ENCODE results near the gene PIEZO2. TPM values are rescaled to one million over a fixed set of nuclear protein-coding genes. Genes with fewer than 3 reads are reported as not detected.

The PIEZO2 gene
- total RNA-seq, 4 donors from 2014 or later: 0.18 to 3.0 (median 0.21) TPM

DNA sequence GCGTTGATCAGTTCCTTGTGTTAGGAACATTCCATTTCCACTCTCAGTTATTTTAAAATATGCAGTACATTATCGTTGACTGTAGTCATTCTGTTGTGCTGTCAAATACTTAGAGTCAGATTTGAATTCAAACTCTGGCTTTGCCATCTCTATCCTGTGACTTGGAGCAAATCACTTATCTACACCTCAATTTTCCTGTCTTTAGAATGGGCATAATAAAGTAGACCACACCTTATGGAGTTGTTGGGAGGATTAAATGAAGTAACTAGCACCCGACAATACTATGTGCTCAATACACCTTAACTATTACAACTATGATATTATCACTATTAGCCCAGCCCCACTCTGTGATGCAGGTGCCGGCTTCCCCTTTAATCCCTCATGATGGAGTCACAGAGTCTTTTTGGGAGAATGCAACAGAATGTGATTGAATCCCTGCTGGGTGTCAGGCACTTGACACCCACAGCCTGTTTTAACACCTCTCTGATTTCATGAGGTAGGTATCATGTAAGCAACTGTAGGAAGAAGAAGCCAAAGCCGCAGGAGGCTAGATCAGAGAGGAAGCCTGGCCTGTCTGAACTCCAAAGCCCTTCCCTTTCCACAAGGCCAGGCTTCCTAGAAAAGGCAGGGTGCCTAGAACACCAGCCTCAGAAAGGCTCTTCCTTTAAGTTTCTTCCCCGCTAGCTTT lies 315.1 kb downstream of the PIEZO2 start:
- DNase-seq: no peak
- Histone ChIP-seq H3K9me3 (no peaks in the 10 kb centered on the region), H3K4me1 (no peaks in the 10 kb centered on the region), H3K27me3 (peaks cover 0 to 6% (median 4%) of the 10 kb centered on the region in 3 donors), H3K27ac (no peak overlapping the region), H3K4me3 (no peak overlapping the region), H3K36me3 (no peaks in the 10 kb centered on the region)
- ATAC-seq: no peak
- in situ Hi-C loops (cut with MboI; ENCODE audit: low sequenced_read_pairs in 4 of 4) (no loop called here), intact Hi-C loops (cut with DNase I; ENCODE audit: low total_unique reads) (no loop called here)
- no peak for TF ChIP-seq POLR2A (IDR thresholded peaks at IDR 0.05)

DNA sequence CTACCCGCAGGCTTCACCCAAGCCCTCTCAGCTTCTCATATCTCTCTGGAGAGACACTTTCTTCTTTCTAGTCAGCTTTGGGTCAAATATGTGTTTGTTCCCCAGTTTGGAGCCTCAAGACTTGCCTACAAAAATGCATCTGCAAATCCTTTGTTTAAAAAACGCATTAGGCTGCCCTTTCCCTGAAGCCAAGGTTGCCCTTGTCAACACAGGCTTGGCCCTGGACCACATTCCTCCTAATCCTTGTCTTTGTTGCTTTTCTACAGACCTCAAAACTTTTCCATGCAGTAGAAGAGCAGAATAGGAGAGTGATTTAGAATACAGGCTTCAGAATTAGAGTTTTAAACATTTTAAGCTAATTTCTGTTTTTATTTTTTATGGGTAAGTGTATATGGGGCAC lies 315.7 kb downstream of the PIEZO2 start:
- H3K27ac ChIP-seq: no peak overlapping the region
- H3K36me3 ChIP-seq: no peaks in the 10 kb centered on the region
- H3K4me3 ChIP-seq: no peak overlapping the region
- H3K4me1 ChIP-seq: no peaks in the 10 kb centered on the region
- in situ Hi-C loops (cut with MboI; ENCODE audit: low sequenced_read_pairs in 4 of 4): no loop called here
- ATAC-seq (no peak), DNase-seq (no peak)
- no peaks in the 10 kb centered on the region for H3K9me3 ChIP-seq
- intact Hi-C loops (cut with DNase I; ENCODE audit: low total_unique reads): no loop called here
- H3K27me3 ChIP-seq: peaks cover 0 to 6% (median 4%) of the 10 kb centered on the region in 3 donors
- TF ChIP-seq, protein P1, sequence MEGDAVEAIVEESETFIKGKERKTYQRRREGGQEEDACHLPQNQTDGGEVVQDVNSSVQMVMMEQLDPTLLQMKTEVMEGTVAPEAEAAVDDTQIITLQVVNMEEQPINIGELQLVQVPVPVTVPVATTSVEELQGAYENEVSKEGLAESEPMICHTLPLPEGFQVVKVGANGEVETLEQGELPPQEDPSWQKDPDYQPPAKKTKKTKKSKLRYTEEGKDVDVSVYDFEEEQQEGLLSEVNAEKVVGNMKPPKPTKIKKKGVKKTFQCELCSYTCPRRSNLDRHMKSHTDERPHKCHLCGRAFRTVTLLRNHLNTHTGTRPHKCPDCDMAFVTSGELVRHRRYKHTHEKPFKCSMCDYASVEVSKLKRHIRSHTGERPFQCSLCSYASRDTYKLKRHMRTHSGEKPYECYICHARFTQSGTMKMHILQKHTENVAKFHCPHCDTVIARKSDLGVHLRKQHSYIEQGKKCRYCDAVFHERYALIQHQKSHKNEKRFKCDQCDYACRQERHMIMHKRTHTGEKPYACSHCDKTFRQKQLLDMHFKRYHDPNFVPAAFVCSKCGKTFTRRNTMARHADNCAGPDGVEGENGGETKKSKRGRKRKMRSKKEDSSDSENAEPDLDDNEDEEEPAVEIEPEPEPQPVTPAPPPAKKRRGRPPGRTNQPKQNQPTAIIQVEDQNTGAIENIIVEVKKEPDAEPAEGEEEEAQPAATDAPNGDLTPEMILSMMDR (IDR thresholded peaks at IDR 0.05 in 4 of 5, conservative IDR thresholded peaks at IDR 0.05 in 1 of 5): no peak
- no peak for TF ChIP-seq POLR2A (IDR thresholded peaks at IDR 0.05)

DNA sequence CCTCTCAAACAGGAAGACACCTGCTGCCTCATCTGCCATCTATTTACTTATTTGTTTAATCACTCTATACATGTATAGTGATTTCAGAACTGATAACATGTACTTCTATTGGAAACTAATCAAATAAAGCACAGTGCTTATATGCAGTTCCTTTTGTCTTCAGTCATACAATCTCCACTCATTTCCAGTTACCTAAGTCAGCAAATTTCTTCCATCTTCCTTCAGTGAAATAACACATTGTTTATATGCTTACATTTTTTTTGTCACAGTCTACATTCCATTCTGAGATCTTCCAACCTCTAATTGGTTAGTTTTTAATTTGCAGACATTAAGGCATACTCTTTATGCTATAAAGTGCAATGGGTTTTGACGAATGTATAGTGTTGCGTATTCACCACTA lies 323.0 kb downstream of the PIEZO2 start:
- in situ Hi-C loops (cut with MboI; ENCODE audit: low sequenced_read_pairs in 4 of 4): no loop called here
- ATAC-seq: no peak

DNA sequence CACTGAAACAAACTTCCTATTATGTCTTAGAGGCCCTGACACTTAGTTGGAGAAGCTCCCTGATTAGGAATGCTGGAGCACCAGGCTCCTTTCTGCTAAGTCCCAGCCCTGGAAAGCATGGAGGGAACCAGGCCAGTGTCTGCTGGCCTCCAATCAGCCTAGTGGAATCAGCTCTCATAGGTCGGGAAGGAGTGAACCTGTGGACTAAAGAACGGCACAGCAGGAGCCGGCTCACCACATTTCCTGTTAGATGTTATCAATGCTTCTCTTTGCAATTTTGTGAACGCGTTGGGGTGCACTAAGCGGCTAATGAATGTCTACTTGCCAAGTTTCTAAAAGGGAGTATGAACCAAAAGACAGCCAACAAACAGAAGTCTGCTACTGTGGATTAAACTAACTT lies 326.9 kb downstream of the PIEZO2 start:
- DNase-seq (no peak), ATAC-seq (no peak)
- Histone ChIP-seq H3K9me3 (no peaks in the 10 kb centered on the region), H3K4me3 (no peak overlapping the region), H3K27ac (no peak overlapping the region), H3K27me3 (no peaks in the 10 kb centered on the region), H3K36me3 (no peaks in the 10 kb centered on the region), H3K4me1 (no peaks in the 10 kb centered on the region)
- TF ChIP-seq POLR2A (IDR thresholded peaks at IDR 0.05): no peak
- TF ChIP-seq, protein P1 (IDR thresholded peaks at IDR 0.05 in 4 of 5, conservative IDR thresholded peaks at IDR 0.05 in 1 of 5): no peak
- in situ Hi-C loops (cut with MboI; ENCODE audit: low sequenced_read_pairs in 4 of 4) (loop anchor here in 1 of 4 donors (25.0 kb wide), 1 partner anchor 110 kb away; no protein-coding TSS in a partner anchor), intact Hi-C loops (cut with DNase I; ENCODE audit: low total_unique reads) (no loop called here)

More for the DNA sequence above, 323.0 kb downstream of the PIEZO2 start:
- intact Hi-C loops (cut with DNase I; ENCODE audit: low total_unique reads): no loop called here
- Histone ChIP-seq H3K4me3 (no peak overlapping the region), H3K36me3 (no peaks in the 10 kb centered on the region), H3K27ac (no peak overlapping the region), H3K9me3 (no peaks in the 10 kb centered on the region), H3K4me1 (no peaks in the 10 kb centered on the region), H3K27me3 (peaks cover 0 to 6% (median 4%) of the 10 kb centered on the region in 3 donors)
- DNase-seq: no peak
- TF ChIP-seq, protein P1 (IDR thresholded peaks at IDR 0.05 in 4 of 5, conservative IDR thresholded peaks at IDR 0.05 in 1 of 5): no peak
- no peak for TF ChIP-seq POLR2A (IDR thresholded peaks at IDR 0.05)

DNA sequence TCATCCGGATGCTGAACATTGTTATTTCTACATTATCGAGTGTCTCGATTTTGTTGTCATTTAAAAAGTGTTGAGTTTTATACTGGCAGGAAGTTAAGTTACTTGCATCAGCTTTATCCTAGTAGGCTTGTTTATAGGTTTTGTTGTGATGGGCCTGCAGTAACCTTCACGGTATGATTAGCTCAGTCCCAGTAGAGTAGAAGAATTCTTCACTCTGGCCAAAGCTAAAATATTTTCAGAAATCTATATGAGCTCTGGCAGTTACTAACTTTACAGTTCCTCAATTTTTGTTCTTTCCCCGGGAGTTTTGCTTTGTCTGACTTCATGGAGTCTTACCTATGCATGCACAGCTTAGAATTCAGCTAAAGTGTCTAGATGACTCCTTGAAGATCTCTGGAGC lies 328.7 kb downstream of the PIEZO2 start:
- Histone ChIP-seq H3K4me3 (no peak overlapping the region), H3K27me3 (no peaks in the 10 kb centered on the region), H3K4me1 (no peaks in the 10 kb centered on the region), H3K36me3 (no peaks in the 10 kb centered on the region), H3K27ac (no peak overlapping the region), H3K9me3 (no peaks in the 10 kb centered on the region)
- DNase-seq (no peak), ATAC-seq (no peak)
- in situ Hi-C loops (cut with MboI; ENCODE audit: low sequenced_read_pairs in 4 of 4) (loop anchor here in 1 of 4 donors (25.0 kb wide), 1 partner anchor 108 kb away; no protein-coding TSS in a partner anchor), intact Hi-C loops (cut with DNase I; ENCODE audit: low total_unique reads) (no loop called here)
- TF ChIP-seq POLR2A (IDR thresholded peaks at IDR 0.05): no peak
- TF ChIP-seq, protein P1 (IDR thresholded peaks at IDR 0.05 in 4 of 5, conservative IDR thresholded peaks at IDR 0.05 in 1 of 5): no peak
